Effector memory CD8-positive, alpha-beta T cell (primary cell): ENCODE results near the gene BMPR2.
A peak's percentile ranks its signal among the peaks of the same experiment; 100 is the strongest.
"Not testable (repeated sequence)": the region's sequence is repeated elsewhere in the genome, so short reads cannot be mapped to it uniquely, and the experiment has no call there.

Experiments used
- ATAC-seq: fragments of 150-1000 bp; cut with Tn5 transposase; replicated peaks from 2 replicates; pipeline ENCODE4 v1.10.0; 2021; ENCODE audit warnings: mild to moderate bottlenecking, moderate library complexity
- DNase-seq, 3 experiments: peaks; one replicate each; pipeline ENCODE4 v3.0.0; 2021
- H3K27ac Mint-ChIP-seq, 2 donors: one replicate each; pipeline ENCODE4 v1.8.0; 2022; ENCODE audit warnings: mild to moderate bottlenecking in 2 of 2, mixed read lengths in 2 of 2, moderate library complexity in 2 of 2
- H3K27me3 Mint-ChIP-seq, 2 donors: one replicate each; pipeline ENCODE4 v1.8.0; 2022; ENCODE audit warnings: mixed read lengths in 2 of 2
- H3K36me3 Mint-ChIP-seq: one replicate; pipeline ENCODE4 v1.8.0; 2022; ENCODE audit warnings: mild to moderate bottlenecking, moderate library complexity, mixed read lengths; ENCODE audit not compliant: insufficient read depth
- H3K4me1 Mint-ChIP-seq, 2 donors: one replicate each; pipeline ENCODE4 v1.8.0; 2022; ENCODE audit warnings: low read depth in 2 of 2, mixed read lengths in 2 of 2
- H3K4me3 Mint-ChIP-seq, 2 donors: one replicate each; pipeline ENCODE4 v1.8.0; 2022; ENCODE audit warnings: mild to moderate bottlenecking in 2 of 2, mixed read lengths in 2 of 2, moderate library complexity in 2 of 2
- H3K9me3 Mint-ChIP-seq, 2 donors: one replicate each; pipeline ENCODE4 v1.8.0; 2022; ENCODE audit warnings: mixed read lengths in 2 of 2

Gene BMPR2

GRCh38 chr2:202373490-202373889 lies 2.6 kb upstream of the BMPR2 start:
- H3K27ac Mint-ChIP-seq: no peak overlapping the region
- ATAC-seq (no peak), DNase-seq (no peak)
- H3K9me3 Mint-ChIP-seq: no peaks in the 10 kb centered on the region
- H3K27me3 Mint-ChIP-seq: no peaks in the 10 kb centered on the region
- H3K36me3 Mint-ChIP-seq: peaks cover 14% of the 10 kb centered on the region
- H3K4me3 Mint-ChIP-seq: peak overlapping the region in 1 of 2 donors; percentile 44
- peaks cover 6 to 21% of the 10 kb centered on the region in 2 donors for H3K4me1 Mint-ChIP-seq

GRCh38 chr2:202374383-202374782 lies 1.7 kb upstream of the BMPR2 start:
- DNase-seq, H3K9me3 Mint-ChIP-seq, ATAC-seq, H3K27ac Mint-ChIP-seq, H3K27me3 Mint-ChIP-seq: not testable (repeated sequence)
- peaks cover 9 to 25% of the 10 kb centered on the region in 2 donors for H3K4me1 Mint-ChIP-seq
- H3K36me3 Mint-ChIP-seq: peaks cover 14% of the 10 kb centered on the region
- H3K4me3 Mint-ChIP-seq: peak overlapping the region; percentile 25 to 97

GRCh38 chr2:202375033-202375608 lies 1.0 kb upstream of the BMPR2 start:
- ATAC-seq (no peak), DNase-seq (peak; percentile 2 to 9 (median 9))
- Mint-ChIP-seq H3K27me3 (no peaks in the 10 kb centered on the region), H3K4me3 (peak overlapping the region; percentile 90 to 97), H3K9me3 (no peaks in the 10 kb centered on the region), H3K27ac (peak overlapping the region; percentile 85 to 94), H3K4me1 (peaks cover 12 to 32% of the 10 kb centered on the region in 2 donors), H3K36me3 (peaks cover 18% of the 10 kb centered on the region)

GRCh38 chr2:202376460-202377206 lies 506 bp downstream of the BMPR2 start:
- no peaks in the 10 kb centered on the region for H3K27me3 Mint-ChIP-seq
- ATAC-seq: peak; percentile 40
- H3K27ac Mint-ChIP-seq: peak overlapping the region; percentile 85 to 94
- H3K4me3 Mint-ChIP-seq: peak overlapping the region; percentile 90 to 97
- peaks cover 19 to 37% of the 10 kb centered on the region in 2 donors for H3K4me1 Mint-ChIP-seq
- peak in 2 of 3 experiments; percentile 26 to 37 for DNase-seq
- H3K9me3 Mint-ChIP-seq: no peaks in the 10 kb centered on the region
- H3K36me3 Mint-ChIP-seq: peaks cover 18% of the 10 kb centered on the region

- Mint-ChIP-seq H3K9me3 (no peaks in the 10 kb centered on the region), H3K4me1 (peaks cover 19 to 39% of the 10 kb centered on the region in 2 donors), H3K36me3 (peaks cover 18% of the 10 kb centered on the region), H3K4me3 (peak overlapping the region; percentile 90 to 97), H3K27ac (peak overlapping the region; percentile 85 to 94), H3K27me3 (no peaks in the 10 kb centered on the region)
- peak in 1 of 3 experiments; percentile 2 for DNase-seq
- no peak for ATAC-seq
Measured at GRCh38 chr2:202377207-202377761, 1.2 kb downstream of the BMPR2 start.

- Mint-ChIP-seq H3K36me3 (peaks cover 18% of the 10 kb centered on the region), H3K27me3 (no peaks in the 10 kb centered on the region), H3K27ac (peak overlapping the region; percentile 85 to 94), H3K9me3 (no peaks in the 10 kb centered on the region), H3K4me1 (peaks cover 19 to 39% of the 10 kb centered on the region in 2 donors), H3K4me3 (peak overlapping the region; percentile 90 to 97)
- no peak for ATAC-seq
- no peak for DNase-seq
Measured at GRCh38 chr2:202378001-202378400, 1.9 kb downstream of the BMPR2 start.

GRCh38 chr2:202378662-202379358 lies 2.7 kb downstream of the BMPR2 start:
- Mint-ChIP-seq H3K9me3 (no peaks in the 10 kb centered on the region), H3K4me3 (peak overlapping the region; percentile 90 to 97), H3K27ac (no peak overlapping the region), H3K4me1 (peaks cover 19 to 39% of the 10 kb centered on the region in 2 donors), H3K36me3 (peaks cover 18% of the 10 kb centered on the region), H3K27me3 (no peaks in the 10 kb centered on the region)
- no peak for DNase-seq
- ATAC-seq: no peak

GRCh38 chr2:202382684-202383083 lies 6.6 kb downstream of the BMPR2 start:
- Mint-ChIP-seq H3K27ac (no peak overlapping the region), H3K4me3 (no peak overlapping the region), H3K36me3 (peaks cover 3% of the 10 kb centered on the region), H3K27me3 (no peaks in the 10 kb centered on the region), H3K9me3 (no peaks in the 10 kb centered on the region), H3K4me1 (peaks cover 22 to 47% of the 10 kb centered on the region in 2 donors)
- DNase-seq: no peak
- no peak for ATAC-seq

GRCh38 chr2:202386495-202386894 lies 10.4 kb downstream of the BMPR2 start:
- not testable (repeated sequence) for H3K4me3 Mint-ChIP-seq, ATAC-seq, H3K36me3 Mint-ChIP-seq, H3K27ac Mint-ChIP-seq, DNase-seq, H3K27me3 Mint-ChIP-seq, H3K9me3 Mint-ChIP-seq
- peaks cover 10 to 27% of the 10 kb centered on the region in 2 donors for H3K4me1 Mint-ChIP-seq

GRCh38 chr2:202387608-202388342 lies 11.6 kb downstream of the BMPR2 start:
- Mint-ChIP-seq H3K4me3 (no peak overlapping the region), H3K36me3 (peaks cover 5% of the 10 kb centered on the region), H3K27me3 (no peaks in the 10 kb centered on the region), H3K27ac (no peak overlapping the region), H3K4me1 (peaks cover 9 to 30% of the 10 kb centered on the region in 2 donors), H3K9me3 (no peaks in the 10 kb centered on the region)
- ATAC-seq (no peak), DNase-seq (no peak)

GRCh38 chr2:202400941-202401340 lies 24.8 kb downstream of the BMPR2 start:
- peaks cover 9 to 12% of the 10 kb centered on the region in 2 donors for H3K4me1 Mint-ChIP-seq
- H3K36me3 Mint-ChIP-seq: no peaks in the 10 kb centered on the region
- ATAC-seq: no peak

GRCh38 chr2:202405798-202406197 lies 29.7 kb downstream of the BMPR2 start:
- Mint-ChIP-seq H3K36me3 (peaks cover 5% of the 10 kb centered on the region), H3K4me1 (peaks cover 2 to 5% of the 10 kb centered on the region in 2 donors), H3K4me3 (no peak overlapping the region), H3K27me3 (no peaks in the 10 kb centered on the region), H3K27ac (no peak overlapping the region), H3K9me3 (no peaks in the 10 kb centered on the region)
- DNase-seq: no peak
- no peak for ATAC-seq

More at GRCh38 chr2:202400941-202401340, 24.8 kb downstream of the BMPR2 start:
- H3K27ac Mint-ChIP-seq: no peak overlapping the region
- DNase-seq: no peak
- H3K4me3 Mint-ChIP-seq: no peak overlapping the region
- H3K27me3 Mint-ChIP-seq: no peaks in the 10 kb centered on the region
- H3K9me3 Mint-ChIP-seq: no peaks in the 10 kb centered on the region
